ENCODE measurements around the gene ANO4.

DNA sequence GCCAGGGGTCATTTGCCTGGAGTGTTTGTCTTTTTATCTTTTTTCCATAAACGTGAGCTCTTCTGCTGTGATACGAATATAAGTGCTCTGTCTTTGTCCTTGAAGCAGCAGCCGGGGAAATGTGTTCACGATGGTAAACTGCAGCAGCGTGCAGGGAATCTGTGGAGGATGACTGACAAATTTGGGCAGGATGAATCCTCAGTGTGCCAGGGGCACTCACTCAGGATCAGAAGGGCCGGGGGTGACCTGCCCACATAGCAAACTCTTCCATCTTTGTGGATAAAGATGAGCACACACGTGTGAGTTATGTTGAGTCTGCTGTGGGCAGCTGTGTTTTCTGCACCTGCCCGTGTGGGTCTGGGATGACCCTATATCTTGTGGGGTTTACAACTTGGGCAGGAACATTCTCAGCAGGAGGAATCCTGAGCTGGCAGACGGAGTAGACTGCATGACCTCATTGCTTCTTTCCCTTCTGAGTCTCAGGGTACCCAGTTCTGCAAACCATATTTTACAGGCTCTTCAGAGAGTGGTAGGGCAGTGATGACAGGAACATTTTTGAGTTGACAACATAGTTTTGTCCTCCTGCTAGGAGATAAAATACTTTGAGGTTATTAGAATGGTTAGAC is 711 bp downstream of the ANO4 start:
- no peak for TF ChIP-seq ZNF274 (IDR thresholded peaks at IDR 0.05; ENCODE audit: low read depth, low read length)
- TF ChIP-seq SUZ12 (IDR thresholded peaks at IDR 0.05; ENCODE audit: extremely low read depth, insufficient read depth, insufficient read length): no peak
- no peak for TF ChIP-seq YY1 (IDR thresholded peaks at IDR 0.05; ENCODE audit: insufficient read depth, insufficient read length)

Measured in NT2/D1 (cell line).